PFSK-1 (cell line): Measurements from ENCODE around the gene POM121L2.

Source experiments
- FOXP2 ChIP-seq: optimal IDR thresholded peaks from 2 replicates; pipeline ENCODE3; 2011; ENCODE audit warnings: borderline replicate concordance, control low read depth, inconsistent platforms; ENCODE audit not compliant: insufficient read depth; ENCODE audit errors: extremely low read length, extremely low read depth
- SIN3A ChIP-seq: IDR thresholded peaks from 2 replicates; pipeline ENCODE4 v1.6.1; 2012; ENCODE audit warnings: mild to moderate bottlenecking, low read length, moderate library complexity, borderline replicate concordance; ENCODE audit not compliant: insufficient read depth
- TAF1 ChIP-seq: IDR thresholded peaks from 2 replicates; pipeline ENCODE4 v1.6.1; 2012; ENCODE audit warnings: low read length, control low read depth, borderline replicate concordance; ENCODE audit not compliant: insufficient read depth

DNA sequence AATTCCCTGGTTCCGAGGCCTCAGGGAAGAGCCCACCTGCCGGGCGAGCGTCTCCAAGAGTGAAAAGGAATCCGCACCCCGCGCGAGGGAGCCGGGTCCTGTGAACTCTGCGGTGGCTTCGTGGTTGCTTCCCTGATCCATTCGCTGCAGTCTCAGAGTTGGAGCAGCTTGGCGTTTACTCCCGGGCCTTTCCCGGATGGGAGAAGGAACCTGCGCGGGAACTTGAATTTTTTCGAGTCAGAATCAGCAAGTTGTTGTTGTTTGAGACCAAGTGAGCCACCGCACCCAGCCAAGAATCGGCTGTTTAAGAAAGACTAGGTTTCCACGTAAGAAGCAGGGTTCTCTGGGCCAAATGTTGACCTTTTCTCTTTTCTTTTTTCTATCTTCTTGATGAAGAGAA is 51.7 kb downstream of the POM121L2 start:
- TF ChIP-seq FOXP2 (no peak), TAF1 (no peak), SIN3A (no peak)
